KOPT-K1 (cell line): ENCODE measurements around the gene NCK2.
A peak's percentile ranks its signal among the peaks of the same experiment; 100 is the strongest.

Source experiments
- H3K27ac ChIP-seq: fragments of 200-600 bp; sonication (generic); 2 replicates; pipeline ENCODE4 v1.5.1; 2016; ENCODE audit warnings: antibody characterized with exemption, mild to moderate bottlenecking, low read depth, low read length; ENCODE audit not compliant: poor library complexity, severe bottlenecking
- H3K36me3 ChIP-seq: fragments of 200-600 bp; sonication (generic); 2 replicates; pipeline ENCODE4 v1.5.1; 2017; ENCODE audit warnings: antibody characterized with exemption, mild to moderate bottlenecking, low read length, moderate library complexity; ENCODE audit not compliant: insufficient read depth
- H3K9me3 ChIP-seq: fragments of 200-600 bp; sonication (generic); 2 replicates; pipeline ENCODE4 v1.5.1; 2017; ENCODE audit warnings: antibody characterized with exemption, low read length, mild to moderate bottlenecking; ENCODE audit not compliant: insufficient read depth, poor library complexity, severe bottlenecking

The NCK2 gene

DNA sequence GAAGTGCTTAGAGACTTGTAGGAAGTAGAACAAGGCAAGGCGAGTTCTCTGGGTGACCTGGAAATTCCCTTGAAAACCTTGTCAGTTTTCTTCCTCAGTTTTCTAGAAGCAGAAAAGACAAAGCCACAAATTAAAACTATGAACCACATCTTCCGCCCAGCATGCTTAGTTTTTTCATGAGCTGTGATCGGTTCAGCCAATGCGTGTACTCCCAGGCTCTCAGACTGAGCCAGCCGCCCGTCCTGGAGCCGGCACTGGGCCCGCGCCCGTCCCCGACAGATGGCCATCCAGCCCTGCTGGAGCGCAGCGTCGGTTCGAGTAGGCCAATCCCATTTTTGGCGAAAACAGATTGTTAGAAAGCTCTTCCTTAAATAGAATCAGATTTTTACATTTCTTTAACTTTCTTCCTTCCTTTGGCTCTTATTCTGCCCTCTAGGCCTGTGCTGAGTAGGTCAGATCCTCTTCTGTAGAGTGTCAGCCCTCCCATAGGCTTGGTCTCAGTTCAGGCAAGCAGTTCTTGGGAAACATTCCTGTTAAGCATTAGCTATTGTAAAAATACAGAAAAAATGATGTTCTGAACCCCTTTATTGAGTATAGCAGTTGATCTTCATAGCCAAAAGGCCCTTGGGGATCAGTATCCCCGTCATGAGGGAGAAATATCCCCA is 112.5 kb downstream of the NCK2 start:
- Histone ChIP-seq H3K36me3 (peaks cover 15% of the 10 kb centered on the region), H3K27ac (peak overlapping the region; percentile 51), H3K9me3 (no peaks in the 10 kb centered on the region)

DNA sequence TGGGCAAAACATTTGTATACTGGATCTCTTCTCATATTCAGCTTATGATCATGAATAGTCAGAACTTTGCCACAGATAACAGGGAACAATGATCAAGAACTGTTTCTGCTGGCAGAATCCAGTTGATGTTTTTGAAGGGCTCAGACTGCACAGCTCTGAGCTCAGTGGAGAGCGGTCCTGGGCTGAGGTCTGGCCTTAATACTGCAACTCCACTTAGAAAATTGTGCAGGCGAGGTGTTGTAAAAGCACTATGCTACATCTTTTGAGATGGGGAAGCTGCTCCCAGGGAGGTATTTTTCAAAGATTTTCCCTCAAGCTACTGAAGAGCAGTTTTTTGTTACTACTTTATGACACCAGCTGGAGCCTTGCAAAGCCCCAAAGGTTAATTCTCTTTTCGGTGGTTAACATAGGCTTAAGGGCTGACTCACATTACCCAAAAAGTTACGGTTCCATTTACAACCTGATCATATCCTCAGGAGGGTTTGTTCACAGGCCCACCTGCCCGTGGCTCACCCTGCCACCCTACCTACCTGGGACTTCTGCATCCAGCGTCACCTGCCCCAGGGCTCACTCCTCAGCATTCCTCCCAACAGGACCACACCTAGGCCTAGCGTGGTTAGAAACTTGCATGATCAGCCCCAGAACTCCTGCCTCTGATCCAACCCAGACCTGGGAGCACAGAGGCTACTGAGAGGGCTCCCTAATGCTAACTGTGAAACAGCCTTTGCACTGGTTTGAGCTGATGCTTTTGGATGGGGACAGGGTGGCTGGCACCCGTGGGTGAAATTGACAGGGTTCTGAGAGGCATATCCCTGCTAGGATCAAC is 114.4 kb downstream of the NCK2 start:
- Histone ChIP-seq H3K27ac (peak overlapping the region; percentile 59), H3K36me3 (peaks cover 15% of the 10 kb centered on the region)

DNA sequence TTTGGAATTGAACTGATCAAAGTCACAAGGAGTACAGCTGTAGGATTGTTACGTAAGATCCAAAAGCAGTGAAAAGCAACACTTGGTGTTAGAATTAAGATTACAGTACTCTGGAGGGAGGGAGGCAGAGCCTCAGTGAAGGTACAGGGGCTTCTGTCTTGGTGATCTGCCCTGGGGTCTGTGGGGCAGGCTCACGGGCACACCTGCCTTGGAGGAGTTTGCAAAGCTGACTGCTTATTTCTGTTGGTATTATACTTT is 114.9 kb downstream of the NCK2 start:
- Histone ChIP-seq H3K36me3 (peaks cover 15% of the 10 kb centered on the region), H3K27ac (peak overlapping the region; percentile 59), H3K9me3 (no peaks in the 10 kb centered on the region)

More for the DNA sequence above, 114.4 kb downstream of the NCK2 start:
- no peaks in the 10 kb centered on the region for H3K9me3 ChIP-seq

DNA sequence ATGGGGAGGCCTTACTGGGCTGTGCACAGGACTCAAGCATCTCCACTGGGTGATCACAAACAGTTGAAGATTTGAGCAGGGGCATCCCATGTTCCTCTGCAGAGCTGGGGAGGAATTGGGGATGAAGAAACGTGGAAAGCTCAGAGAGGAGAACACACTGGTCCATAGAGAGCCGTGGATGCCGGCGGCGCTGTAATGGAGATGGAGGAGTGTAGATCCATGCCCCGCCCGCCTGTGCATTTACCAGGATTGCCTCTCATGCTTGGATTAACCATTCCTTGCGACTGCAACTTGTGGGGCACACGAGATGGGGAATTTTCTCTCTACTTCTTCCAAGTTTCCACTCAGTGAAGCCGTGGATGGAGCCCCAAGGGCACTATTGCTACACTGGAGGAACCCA is 115.9 kb downstream of the NCK2 start:
- H3K36me3 ChIP-seq, result peaks cover 7% of the 10 kb centered on the region
- H3K9me3 ChIP-seq, result no peaks in the 10 kb centered on the region
- H3K27ac ChIP-seq, result peak overlapping the region; percentile 59

DNA sequence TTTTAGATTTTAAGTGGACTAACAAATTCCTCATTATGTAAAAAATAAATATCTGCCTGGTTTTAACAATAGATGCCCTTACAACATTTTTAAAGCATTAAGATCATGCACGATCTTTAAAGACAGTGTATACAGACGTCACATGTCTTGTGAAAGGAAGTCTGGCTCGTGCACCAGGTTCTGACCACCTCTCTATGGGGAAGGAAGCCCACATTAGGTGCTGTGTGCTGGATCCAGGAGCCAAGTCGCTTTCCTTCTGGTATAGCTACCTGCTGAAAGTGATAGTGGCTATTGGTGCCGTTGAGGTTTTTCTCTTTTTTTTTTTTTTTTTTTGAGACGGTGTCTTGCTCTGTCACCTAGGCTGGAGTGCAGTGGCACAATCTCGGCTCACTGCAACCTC is 116.5 kb downstream of the NCK2 start:
- Histone ChIP-seq H3K9me3 (no peaks in the 10 kb centered on the region), H3K36me3 (peaks cover 6% of the 10 kb centered on the region; the same call in 1 of the 2 replicates), H3K27ac (peak overlapping the region; percentile 10)

DNA sequence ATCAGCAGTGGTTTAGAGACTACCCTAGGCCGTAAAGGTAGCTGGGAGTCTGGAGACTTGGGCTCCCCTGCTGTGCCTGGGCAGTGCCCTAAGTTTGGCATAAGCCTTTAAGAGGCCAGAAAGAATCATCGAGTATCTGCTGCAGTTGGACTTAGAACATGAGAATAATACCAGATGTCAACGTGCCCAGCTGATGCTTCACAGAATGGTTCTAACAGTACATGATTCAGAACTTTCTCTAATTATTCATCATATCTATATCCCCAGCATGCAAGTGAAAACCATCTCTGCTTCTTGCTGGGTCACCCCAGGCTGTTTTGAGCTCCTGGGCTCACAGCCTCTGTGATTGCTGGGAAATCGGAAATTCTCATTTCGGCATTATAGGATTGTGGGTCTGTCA is 118.1 kb downstream of the NCK2 start:
- H3K36me3 ChIP-seq, result 0 out of 2 replicates have a peak, but pooled peaks cover 6% of the 10 kb centered on the region
- no peaks in the 10 kb centered on the region for H3K9me3 ChIP-seq
- no peak overlapping the region for H3K27ac ChIP-seq

DNA sequence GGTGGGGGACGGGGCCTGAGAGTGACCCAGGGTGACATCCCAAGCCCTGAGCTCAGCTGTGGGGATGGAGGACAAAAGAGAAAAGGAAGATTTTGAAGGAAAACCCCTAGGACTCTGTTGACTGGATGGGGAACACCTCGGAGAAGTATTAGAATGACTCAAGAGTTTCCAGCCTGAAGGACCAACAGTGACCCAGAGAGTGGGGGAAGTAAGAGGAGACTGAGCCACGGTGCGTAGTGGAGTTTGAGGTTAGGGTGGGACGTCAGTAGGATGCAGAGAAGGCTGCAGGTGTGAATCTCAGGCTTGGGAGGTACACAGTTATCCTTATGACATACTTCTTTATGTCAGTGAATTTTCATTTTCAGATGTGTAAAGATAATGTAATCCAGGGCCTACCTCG is 119.5 kb downstream of the NCK2 start:
- Histone ChIP-seq H3K36me3 (0 out of 2 replicates have a peak, but pooled peaks cover 6% of the 10 kb centered on the region), H3K27ac (no peak overlapping the region), H3K9me3 (no peaks in the 10 kb centered on the region)

DNA sequence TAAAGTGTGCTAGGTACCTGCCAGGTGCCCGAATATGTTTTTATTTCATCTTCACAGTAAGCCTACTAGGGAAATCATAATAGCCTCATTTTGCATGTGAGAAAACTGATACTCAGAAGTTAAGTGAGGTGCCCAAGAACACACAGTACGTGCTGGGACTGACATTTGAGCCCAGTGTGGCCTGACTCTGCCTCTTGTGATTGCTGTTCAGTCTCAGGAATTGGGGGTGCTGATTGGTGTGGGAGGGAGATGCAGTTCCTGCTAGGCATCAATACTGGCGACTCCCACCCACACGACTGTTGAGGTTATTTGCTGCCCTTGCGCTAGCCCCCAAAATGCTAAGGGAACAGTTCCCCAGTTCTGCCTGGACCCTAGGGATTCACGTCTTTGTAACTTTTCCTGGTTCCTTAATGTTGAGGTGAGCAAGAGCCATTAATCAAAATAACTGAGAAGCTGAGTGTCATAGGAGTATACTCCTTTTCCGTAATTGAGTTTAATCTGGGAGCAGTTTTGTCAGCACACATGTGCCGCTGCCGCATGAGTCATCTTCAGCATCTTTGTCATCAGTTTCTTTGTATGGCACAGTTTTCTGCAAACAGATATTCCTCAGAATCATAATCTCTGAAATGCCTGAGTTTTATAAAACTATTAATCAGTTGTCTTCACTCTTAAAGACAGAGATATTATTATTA is 120.7 kb downstream of the NCK2 start:
- Histone ChIP-seq H3K9me3 (no peaks in the 10 kb centered on the region), H3K36me3 (0 out of 2 replicates have a peak, but pooled peaks cover 6% of the 10 kb centered on the region), H3K27ac (no peak overlapping the region)

DNA sequence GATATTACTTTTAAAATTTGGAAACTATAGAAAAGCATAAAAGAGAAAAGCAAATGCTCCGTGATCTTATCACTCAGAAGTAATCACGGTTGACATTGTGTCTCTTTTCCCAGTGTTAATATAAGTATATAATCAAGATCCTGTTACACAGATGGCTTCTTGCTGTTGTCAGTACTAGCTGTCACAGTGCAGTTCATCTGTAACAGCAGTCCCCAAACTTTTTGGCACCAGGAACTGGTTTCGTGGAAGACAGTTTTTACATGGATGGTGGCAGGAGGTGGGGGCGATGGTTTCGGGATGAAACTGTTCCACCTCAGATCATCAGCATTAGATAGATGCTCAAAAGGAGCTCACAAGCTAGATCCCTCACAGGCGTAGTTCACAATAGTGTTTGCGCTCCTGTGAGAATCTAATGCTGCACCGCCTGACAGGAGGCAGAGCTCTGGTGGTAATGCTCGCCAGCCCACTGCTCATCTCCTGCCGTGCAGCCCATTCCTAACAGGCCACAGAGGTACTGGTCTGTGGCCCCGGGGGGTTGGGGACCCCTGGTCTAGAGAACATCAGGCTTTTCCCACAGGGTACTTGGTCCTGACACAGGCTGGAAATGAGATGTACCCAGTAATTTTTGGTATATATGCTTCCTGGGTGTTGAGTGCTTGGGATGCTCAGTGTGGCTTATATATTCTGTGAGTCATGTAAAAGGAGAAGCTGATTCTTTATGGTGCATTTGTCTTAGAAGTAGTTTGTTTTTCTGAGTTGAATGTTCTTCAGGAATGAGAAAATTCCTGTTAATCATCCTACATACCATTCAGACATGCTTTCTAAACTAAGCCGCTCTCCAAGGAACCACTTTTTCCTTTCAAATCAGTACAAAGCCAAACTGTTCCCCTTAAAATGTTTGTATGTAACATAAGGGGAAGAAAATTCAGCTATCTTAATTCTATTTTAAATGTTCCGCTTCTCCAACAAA is 121.8 kb downstream of the NCK2 start:
- no peaks in the 10 kb centered on the region for H3K9me3 ChIP-seq
- H3K36me3 ChIP-seq, result no peaks in the 10 kb centered on the region
- no peak overlapping the region for H3K27ac ChIP-seq

DNA sequence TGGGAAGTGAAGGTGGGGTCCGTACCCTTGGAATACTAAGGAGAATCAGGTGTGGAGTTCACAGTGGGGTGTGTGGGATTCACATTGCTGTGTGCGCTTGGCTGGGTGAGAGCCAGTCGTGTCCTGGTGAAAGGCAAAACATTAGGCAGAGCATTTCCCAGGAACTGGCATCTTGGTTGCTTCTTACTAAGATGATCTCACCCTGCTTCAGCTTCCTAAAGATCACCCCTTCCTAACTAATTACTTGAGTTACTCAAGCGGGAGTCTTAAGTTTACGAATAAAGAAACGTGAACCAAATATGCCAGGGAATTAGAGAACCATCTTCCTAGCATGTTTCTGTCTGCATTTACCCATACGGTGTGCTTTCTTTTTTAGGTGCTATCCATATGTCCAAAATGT is 122.9 kb downstream of the NCK2 start:
- Histone ChIP-seq H3K27ac (no peak overlapping the region), H3K36me3 (peaks cover 6% of the 10 kb centered on the region; the same call in 1 of the 2 replicates), H3K9me3 (no peaks in the 10 kb centered on the region)

DNA sequence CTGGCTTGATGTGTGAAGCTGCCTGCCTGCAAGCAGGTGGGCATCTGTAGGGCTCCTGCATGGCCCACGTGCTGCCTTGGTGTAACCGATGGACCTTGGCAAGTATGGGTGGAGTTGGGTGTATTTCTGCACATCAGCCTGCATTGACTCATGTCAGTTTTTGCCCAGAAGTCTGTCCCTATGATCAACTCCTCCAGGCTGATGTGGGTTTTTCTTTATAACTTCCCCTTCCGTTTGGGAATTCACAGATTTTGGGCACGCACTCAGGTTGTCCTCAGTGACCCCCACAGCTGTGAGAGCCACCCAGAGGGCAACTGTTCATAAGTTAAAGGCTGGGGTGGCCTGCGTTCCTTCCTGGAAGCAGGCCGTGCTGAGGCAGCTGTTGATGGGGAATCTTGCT is 123.3 kb downstream of the NCK2 start:
- Histone ChIP-seq H3K9me3 (no peaks in the 10 kb centered on the region), H3K36me3 (peaks cover 10% of the 10 kb centered on the region; the same call in 1 of the 2 replicates), H3K27ac (no peak overlapping the region)

DNA sequence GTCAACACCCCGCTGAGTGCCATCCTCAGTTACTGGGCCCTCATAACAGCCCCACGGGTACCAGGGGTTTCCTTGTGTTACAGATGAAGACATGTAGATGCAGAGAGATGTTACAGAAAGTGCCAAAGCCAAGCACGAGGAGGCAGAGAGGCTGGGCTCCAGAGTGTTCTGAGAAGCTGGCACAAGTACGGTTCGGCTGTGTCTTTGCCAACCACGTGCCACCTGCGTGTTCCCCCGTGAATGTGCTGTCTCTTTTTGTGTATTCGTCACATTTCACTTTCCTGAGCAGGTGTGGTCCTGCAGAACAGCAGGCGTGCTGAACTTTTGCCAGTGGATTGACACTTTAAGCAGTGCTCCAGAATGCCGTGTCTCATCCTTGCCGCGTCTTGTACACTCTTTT is 124.6 kb downstream of the NCK2 start:
- Histone ChIP-seq H3K36me3 (peaks cover 10% of the 10 kb centered on the region; the same call in 1 of the 2 replicates), H3K27ac (peak overlapping the region; percentile 10), H3K9me3 (no peaks in the 10 kb centered on the region)

DNA sequence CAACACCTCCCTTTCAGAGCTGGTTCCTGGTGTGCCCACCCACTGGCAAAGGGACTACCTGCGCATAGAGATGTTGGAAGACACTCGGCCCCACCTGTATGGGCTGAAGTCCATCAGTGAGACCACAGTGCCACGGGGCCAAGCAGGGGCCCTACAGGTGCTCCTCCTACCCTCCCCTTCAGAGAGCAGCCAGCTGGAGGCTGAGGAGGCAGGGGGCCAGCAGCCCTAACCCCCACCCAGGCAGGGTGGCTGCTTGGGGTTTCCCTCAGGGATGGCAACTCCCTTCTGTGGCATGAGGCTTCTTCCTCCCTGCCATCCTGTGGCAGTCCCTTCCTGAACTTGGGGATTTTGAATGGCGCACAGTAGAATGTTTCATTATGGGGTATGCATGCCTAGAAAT is 125.3 kb downstream of the NCK2 start:
- H3K9me3 ChIP-seq, result no peaks in the 10 kb centered on the region
- H3K27ac ChIP-seq, result no peak overlapping the region
- peaks cover 10% of the 10 kb centered on the region; the same call in 1 of the 2 replicates for H3K36me3 ChIP-seq

DNA sequence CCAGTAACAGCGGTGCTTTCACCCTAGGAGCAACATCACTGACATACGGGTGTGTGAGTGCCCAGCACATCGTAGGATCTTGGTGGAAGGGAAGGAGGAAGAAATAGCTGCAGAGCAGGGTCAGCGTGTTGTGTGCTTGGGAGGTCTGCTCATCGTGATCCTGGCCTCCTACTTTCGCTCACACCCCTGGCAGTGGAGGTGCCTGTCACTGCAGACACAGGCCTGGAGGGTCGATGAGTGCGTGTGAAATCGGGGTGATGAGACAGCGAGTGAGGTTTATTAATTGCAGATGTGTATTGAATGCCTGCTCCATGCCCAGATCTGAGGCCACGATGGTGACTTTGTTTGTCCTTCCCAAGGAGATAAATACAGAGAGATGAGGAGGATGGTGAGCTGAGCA is 126.1 kb downstream of the NCK2 start:
- H3K36me3 ChIP-seq, result peaks cover 10% of the 10 kb centered on the region; the same call in 1 of the 2 replicates
- no peaks in the 10 kb centered on the region for H3K9me3 ChIP-seq
- no peak overlapping the region for H3K27ac ChIP-seq
